Thoracic aorta (tissue), 2 donors: ENCODE results near the gene MRTFB. TPM values are rescaled to one million over a fixed set of nuclear protein-coding genes. Genes with fewer than 3 reads are reported as not detected.

Experiments used
- ATAC-seq: fragments of 150-250 bp; one replicate; pipeline ENCODE4 v1.8.0; 2017; ENCODE audit warnings: low read depth; ENCODE audit not compliant: insufficient number of reproducible peaks, low FRiP score
- DNase-seq: peaks from one replicate; pipeline ENCODE4 v3.0.0-alpha.2; 2020; ENCODE audit warnings: low spot score
- H3K27ac ChIP-seq, 2 donors: fragments of 200-600 bp; sonication (generic); 1 replicate in 1 of 2; 2 replicates in 1 of 2; pipeline ENCODE4 v1.5.1; 2016; ENCODE audit warnings: mild to moderate bottlenecking in 2 of 2, moderate library complexity in 2 of 2
- H3K27me3 ChIP-seq: fragments of 200-600 bp; sonication (generic); replicated peaks from 2 replicates; pipeline ENCODE4 v1.6.0; 2016; ENCODE audit warnings: mild to moderate bottlenecking; ENCODE audit not compliant: insufficient read depth
- H3K36me3 ChIP-seq: fragments of 200-600 bp; sonication (generic); one replicate; pipeline ENCODE4 v1.5.1; 2016
- H3K4me1 ChIP-seq, 2 donors: fragments of 200-600 bp; sonication (generic); 1 replicate in 1 of 2; 2 replicates in 1 of 2; pipeline versions ENCODE4 v1.5.1 to v1.6.0; 2016; ENCODE audit warnings: low read depth in 2 of 2, mild to moderate bottlenecking in 1 of 2; ENCODE audit not compliant: control insufficient read depth in 1 of 2
- H3K4me3 ChIP-seq: fragments of 200-600 bp; sonication (generic); 2 replicates; pipeline ENCODE4 v1.5.1; 2016; ENCODE audit warnings: mild to moderate bottlenecking
- H3K9me3 ChIP-seq: fragments of 200-600 bp; sonication (generic); 2 replicates; pipeline ENCODE4 v1.5.1; 2016
- total RNA-seq, 2 donors: library from RNA; depleted of rRNA; stranded (reverse); fragments of >200 nt; gene quantifications; one replicate each; pipeline versions ENCODE4 v1.1.0 to v1.2.3, GENCODE V29; 2016
- TF ChIP-seq, protein P1 (sequence below): fragments of 200-600 bp; sonication (generic); IDR thresholded peaks from one replicate; pipeline ENCODE4 v1.5.1; 2019; ENCODE audit warnings: antibody characterized with exemption

MRTFB gene
- total RNA-seq, 2 donors from 2014 or later = 38.0 to 73.8 TPM

- TF ChIP-seq, protein P1, sequence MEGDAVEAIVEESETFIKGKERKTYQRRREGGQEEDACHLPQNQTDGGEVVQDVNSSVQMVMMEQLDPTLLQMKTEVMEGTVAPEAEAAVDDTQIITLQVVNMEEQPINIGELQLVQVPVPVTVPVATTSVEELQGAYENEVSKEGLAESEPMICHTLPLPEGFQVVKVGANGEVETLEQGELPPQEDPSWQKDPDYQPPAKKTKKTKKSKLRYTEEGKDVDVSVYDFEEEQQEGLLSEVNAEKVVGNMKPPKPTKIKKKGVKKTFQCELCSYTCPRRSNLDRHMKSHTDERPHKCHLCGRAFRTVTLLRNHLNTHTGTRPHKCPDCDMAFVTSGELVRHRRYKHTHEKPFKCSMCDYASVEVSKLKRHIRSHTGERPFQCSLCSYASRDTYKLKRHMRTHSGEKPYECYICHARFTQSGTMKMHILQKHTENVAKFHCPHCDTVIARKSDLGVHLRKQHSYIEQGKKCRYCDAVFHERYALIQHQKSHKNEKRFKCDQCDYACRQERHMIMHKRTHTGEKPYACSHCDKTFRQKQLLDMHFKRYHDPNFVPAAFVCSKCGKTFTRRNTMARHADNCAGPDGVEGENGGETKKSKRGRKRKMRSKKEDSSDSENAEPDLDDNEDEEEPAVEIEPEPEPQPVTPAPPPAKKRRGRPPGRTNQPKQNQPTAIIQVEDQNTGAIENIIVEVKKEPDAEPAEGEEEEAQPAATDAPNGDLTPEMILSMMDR = peak; percentile 68
- Histone ChIP-seq H3K9me3 (no peaks in the 10 kb centered on the region), H3K27ac (no peak overlapping the region), H3K27me3 (no peaks in the 10 kb centered on the region), H3K36me3 (peaks cover 56% of the 10 kb centered on the region), H3K4me1 (no peaks in the 10 kb centered on the region), H3K4me3 (no peak overlapping the region)
- no peak for DNase-seq
- ATAC-seq = no peak
Observed at GRCh38 chr16:14249291-14250032, 178.3 kb downstream of the MRTFB start.

- TF ChIP-seq, protein P1 = no peak
- Histone ChIP-seq H3K27ac (no peak overlapping the region), H3K27me3 (no peaks in the 10 kb centered on the region), H3K9me3 (no peaks in the 10 kb centered on the region), H3K4me1 (no peaks in the 10 kb centered on the region), H3K4me3 (no peak overlapping the region), H3K36me3 (peaks cover 48% of the 10 kb centered on the region)
- DNase-seq (no peak), ATAC-seq (no peak)
Observed at GRCh38 chr16:14251419-14251818, 180.3 kb downstream of the MRTFB start.

DNA sequence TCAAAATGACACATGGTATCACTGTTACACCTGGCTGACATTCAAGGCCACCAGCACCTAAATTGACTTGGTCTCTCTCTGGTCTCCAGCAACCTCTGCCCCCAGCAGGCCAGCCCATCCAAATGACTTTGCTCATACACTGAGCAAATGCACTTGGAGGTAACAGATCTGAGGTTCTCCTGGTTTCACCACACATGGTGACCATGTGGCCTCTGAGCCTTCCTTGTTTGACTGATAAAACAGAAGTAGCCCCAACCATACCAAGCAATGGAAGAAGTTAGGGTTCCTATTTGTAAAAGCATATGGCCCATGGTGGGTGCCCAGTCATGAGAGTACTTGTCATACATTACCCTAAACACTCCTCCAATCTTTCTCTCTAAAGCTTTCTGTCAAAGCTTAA lies 181.7 kb downstream of the MRTFB start:
- peaks cover 34% of the 10 kb centered on the region for H3K36me3 ChIP-seq
- no peak for DNase-seq
- no peaks in the 10 kb centered on the region for H3K27me3 ChIP-seq
- H3K4me1 ChIP-seq = no peaks in the 10 kb centered on the region
- TF ChIP-seq, protein P1 = no peak
- H3K4me3 ChIP-seq = no peak overlapping the region
- H3K27ac ChIP-seq = no peak overlapping the region
- no peaks in the 10 kb centered on the region for H3K9me3 ChIP-seq
- no peak for ATAC-seq

- H3K4me1 ChIP-seq = no peaks in the 10 kb centered on the region
- ATAC-seq (no peak), DNase-seq (no peak)
- H3K27ac ChIP-seq = no peak overlapping the region
- H3K27me3 ChIP-seq = no peaks in the 10 kb centered on the region
- TF ChIP-seq, protein P1 = no peak
- peaks cover 25% of the 10 kb centered on the region for H3K36me3 ChIP-seq
- no peaks in the 10 kb centered on the region for H3K9me3 ChIP-seq
- H3K4me3 ChIP-seq = no peak overlapping the region
Observed at GRCh38 chr16:14263011-14263410, 191.9 kb downstream of the MRTFB start.

DNA sequence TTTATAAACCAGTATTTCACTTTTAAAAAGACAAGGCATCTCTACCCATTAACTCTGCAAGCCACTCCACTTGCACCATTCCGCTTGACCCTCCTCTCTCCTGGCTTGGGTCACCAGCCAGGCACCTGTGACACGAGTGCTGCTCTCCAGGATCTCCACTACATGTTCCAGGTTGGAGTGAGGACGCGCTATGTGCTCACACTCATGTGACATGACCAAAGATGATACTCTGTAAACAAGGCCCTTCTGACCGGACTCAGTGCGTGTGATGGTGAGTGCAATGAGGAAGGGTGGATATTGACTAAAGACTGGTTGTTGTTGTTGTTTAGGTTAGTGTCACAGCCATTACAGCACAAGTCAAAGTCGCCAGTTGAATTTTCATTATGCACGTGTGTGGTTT lies 192.7 kb downstream of the MRTFB start:
- ATAC-seq = no peak
- Histone ChIP-seq H3K36me3 (peaks cover 25% of the 10 kb centered on the region), H3K4me1 (no peaks in the 10 kb centered on the region), H3K4me3 (no peak overlapping the region), H3K27ac (no peak overlapping the region), H3K9me3 (no peaks in the 10 kb centered on the region), H3K27me3 (no peaks in the 10 kb centered on the region)
- DNase-seq = no peak
- TF ChIP-seq, protein P1 = no peak
